GM21360 (cell line): ENCODE data around the gene VTI1A.

Source experiments
- ATAC-seq: cut with Tn5 transposase; IDR thresholded peaks from one replicate; pipeline ENCODE4 v1.9.1; 2021; ENCODE audit warnings: mild to moderate bottlenecking, moderate library complexity; ENCODE audit not compliant: unreplicated experiment

VTI1A gene

DNA sequence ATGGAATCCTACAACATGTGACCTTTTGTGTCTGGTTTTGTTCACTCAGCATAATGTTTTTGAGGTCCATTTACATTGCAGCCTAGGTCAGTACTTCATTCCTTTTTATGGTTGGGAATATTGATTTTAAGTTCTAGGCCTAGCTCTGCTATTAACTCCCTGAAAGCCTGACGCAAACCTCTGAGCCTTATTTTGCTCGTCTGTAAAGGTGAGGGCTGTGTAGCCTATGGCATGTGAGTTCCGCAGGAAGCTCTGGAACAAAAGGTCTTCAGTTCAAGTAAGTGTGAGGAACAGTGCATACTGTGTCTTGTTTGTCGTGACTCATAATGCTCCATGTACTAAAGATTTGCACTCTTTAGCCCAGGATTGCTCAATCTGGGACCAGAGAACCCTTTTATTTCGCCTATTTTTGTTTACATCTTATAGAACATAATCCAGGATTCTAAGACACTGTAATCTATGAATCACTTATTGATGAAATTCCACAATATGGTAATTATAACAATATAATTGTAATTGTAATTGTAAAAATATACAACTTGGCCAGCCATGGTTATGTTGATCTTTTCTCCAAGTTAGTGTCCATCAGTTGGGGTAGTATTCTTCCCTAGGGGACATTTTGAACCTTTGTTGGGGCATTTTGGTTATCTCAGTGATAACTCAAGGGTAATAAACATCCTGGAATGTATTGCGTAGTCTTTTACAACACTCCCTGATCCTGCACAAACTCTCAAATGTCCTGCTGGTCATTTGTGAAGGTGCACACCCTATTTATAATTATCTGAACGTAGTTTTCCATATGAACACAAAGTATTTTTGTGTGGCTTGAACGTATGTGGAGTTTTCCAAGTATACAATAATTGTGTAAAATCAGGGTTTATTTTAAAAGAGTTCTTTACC, 184.7 kb downstream of the VTI1A start:
- ATAC-seq: no peak

DNA sequence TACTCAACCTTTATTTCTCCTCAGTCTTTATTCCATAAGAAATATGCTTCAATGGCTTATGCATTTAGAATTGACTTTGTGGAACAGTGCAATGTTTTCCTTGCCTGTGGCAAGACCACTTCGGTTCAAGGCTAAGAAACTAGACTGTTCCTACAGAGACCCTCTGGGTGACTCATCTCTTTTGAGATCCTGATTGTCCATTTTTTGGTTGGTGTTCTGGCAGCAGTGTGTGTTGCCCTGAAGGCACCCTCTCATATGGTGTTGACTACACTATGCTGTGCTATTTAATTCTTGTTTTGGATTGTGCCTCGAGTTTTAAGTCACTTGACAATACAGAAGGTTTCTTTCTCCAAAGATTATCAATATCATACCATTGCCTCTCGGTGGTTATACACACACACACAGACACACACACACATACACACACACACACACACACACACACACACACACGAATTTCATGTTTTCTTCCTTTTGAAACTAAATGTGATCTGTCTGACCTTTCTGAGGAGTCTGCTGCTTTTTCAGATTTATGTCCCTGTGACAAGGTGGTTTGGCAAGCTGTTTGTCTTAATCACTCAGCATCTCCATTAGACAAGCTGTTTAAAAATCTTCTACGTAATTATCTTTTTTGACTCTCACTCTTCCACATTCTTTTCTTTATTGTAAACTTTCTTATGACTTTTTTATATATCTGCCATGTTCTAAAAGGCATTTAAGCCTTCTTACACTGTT, 187.2 kb downstream of the VTI1A start:
- ATAC-seq: no peak

DNA sequence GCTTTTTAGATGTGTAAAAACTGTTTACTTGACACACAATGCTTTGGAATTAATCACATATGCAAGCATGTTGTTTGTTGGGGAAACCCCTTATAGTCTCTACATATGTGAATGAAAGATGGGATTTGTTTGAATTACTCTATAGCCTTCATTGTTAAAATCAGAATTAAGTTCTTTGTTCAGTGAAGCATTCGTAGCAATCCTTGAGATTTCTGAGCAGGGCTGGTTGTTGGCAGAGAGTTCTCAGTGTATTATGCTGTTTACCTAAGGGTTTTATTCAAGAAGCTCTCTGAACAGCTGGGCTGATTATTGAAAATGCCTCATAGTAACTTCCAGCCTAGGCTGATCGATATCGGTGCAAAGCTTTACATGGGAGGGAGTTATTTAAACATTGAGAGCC, 190.9 kb downstream of the VTI1A start:
- no peak for ATAC-seq

DNA sequence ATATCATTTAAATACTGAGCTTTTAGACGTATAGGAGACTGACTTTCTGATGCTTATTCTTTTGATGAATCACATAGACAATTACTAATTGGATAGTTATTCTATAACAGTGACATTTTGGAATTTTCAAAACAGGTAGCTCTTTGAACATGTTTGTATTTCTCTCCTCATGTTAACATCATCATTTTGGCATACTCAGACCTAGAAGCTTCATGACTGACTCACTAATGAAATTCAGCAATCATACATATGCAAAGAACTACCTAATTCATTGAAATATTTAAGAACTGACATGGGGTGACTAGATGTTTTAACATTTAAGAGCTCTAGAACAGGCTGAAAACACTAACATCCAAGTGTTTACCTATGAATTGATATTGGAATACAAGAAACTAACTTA, 192.3 kb downstream of the VTI1A start:
- no peak for ATAC-seq

DNA sequence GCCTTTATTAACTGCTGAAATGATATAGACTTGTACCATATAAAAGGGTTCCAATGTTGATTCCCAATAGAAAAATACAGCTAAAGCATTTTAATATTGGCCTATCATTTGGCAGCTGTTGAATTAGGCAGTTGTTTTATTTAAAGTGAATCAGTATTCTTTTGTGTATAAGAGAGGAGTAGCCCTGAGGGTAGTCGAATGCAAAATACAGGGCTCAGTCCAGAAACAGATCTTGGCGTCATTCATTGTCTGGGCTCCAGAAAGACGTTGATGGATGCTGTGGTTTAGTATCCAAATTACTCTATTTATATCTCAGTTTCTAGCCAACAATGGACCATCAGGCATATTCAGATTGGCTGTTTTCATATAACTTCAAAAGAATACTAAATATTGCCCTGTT, 193.6 kb downstream of the VTI1A start:
- ATAC-seq: no peak

DNA sequence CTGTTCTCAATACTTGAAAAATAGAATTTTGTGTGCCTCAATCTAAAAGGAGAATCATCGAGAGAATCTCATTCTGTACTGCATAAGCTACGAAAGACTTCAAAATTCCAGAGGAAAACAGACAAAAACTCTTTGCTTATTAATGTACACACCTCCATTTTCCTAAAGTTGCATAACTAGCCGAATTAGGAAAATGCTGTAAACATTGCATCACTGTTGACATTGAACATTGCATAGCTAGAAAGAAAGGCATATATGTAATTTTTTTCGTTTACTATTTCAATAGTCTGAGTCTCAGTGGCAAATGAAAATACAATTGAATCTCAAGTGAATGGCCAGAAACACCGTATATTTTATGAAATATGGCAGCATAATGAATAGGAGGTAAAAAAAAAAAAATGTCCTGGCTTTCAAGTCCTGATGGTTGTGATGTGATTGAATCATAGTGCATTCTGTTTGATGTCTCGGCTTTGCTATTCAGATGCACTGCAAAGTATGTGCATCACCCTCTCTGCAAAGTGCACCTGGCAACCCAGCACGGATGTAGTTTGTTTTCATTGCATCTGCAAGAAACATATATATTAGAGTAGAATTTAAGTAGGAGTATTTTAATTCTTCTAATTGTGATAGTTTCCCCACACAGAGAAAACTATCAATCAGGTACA, 196.7 kb downstream of the VTI1A start:
- ATAC-seq: no peak

DNA sequence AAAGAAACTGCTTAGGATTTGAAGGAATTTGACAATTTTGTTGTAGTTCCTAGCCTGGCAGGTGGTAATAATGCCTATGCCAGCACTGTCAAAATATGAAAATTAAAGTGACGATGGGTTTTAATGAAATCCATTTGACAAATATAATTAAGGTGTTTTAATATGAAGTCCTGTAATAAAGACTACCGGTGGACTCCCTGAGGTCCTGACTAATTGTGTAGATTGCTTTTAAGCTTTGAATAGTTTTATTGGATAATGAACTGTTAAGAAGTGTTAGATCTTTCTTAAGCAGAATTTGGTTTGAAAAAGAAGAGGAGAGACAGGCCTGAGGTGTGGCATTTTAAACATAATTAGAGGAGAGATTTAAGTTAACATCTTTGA, 197.2 kb downstream of the VTI1A start:
- ATAC-seq: no peak

DNA sequence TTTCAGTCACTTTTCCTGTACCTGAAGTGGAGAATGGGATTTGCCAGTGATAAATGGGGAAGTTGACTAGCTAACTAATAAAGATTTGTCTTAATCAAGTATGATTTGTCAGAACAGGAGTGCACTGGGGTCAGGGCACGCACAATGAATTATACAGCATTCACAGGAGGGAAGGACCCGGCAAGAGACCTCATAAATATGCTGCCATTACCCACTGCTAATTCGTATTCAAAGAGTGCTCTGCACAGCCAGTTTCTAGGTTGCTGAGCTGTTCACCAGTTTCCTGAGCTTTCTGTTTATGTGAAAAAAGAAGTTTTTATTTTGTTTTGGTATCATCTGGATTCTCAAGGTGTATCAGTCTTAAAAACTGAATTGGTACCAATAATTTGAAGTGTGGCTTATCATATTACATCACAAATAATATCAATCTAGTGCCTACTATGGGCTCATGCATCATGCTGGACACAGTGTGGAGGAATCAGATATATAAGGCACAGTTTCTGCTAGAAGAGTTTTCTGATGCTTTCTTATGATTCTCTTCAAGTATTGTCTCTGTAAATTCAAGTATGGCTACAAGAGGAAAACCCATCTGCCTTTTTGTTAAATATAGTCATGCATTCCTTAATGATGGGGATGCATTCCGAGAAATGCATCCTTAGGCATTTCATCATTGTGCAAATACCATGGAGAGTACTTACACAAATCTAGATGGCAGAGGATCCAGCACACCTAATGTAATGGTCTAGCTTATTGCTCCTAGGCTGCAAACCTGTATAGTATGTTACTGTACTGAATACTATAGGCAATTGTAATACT, 202.2 kb downstream of the VTI1A start:
- no peak for ATAC-seq

DNA sequence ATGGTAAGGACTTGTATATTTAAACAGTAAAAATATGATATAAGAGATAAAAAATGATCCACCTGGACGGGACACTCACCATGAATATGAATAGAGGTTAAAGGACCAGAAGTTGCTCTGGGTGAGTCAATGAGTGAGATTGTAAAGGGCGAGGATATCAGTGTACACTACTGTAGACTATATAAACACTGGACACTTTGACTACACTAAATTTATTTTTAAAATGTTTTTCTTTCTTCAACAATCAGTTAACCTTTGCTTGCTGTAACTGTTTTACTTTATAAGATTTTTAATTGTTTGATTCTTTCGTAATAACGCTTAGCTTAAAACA, 202.8 kb downstream of the VTI1A start:
- no peak for ATAC-seq

DNA sequence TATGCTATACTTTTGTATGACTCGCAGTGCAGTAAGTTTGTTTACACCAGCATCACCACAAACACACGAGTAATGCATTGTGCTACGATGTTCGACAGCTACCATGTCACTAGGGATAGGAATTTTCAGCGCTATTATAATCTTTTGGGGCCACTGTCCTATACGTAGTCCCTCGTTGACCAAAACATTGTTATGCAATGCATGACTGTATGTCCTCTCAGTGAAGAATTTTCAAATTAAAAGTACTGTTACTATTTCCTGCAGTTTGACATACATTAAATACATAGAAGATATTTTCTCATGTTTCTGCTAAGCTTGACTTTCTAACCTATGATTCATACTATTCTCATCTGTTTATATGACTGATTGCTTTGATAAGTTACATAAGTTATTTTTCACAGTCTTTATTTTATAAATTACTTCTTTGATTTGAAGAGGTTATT, 203.6 kb downstream of the VTI1A start:
- ATAC-seq: no peak

DNA sequence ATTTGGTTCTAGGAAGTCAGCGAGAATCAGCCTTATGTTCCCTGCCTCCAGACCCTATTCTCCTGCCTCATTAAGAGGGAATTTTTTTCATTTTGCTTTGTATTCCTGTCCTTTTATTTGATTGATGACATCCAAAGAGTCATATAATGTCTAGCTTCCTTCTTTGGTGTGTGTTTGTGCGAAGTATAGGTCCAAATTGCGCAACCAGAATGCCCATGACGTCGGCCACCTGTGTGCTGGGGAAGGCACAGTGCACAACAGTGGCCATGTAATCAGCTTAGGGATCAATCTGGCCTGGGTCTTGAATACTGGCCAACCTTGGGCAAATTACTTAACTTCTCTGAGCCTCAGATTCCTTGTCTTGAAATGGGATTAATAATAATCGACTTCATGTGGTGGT, 206.2 kb downstream of the VTI1A start:
- ATAC-seq: no peak

DNA sequence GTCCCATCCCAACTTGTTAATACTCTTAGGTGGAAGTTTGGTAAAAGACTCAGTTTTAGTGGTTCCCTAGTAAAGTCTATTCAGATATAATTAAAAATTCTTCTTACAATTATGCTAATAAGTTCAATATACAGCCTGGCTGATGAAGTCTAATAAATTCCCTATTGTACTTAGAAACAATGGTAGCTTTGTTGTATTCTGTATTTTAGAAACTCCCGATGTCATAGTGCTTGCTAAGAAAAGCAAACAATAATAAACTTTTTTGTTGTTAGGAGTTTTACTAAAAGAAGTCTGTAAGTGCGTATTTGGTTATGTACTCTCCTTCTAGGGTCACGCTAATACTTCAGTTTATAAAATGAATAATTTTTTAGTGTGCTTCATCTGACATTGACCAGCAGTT, 206.8 kb downstream of the VTI1A start:
- no peak for ATAC-seq

DNA sequence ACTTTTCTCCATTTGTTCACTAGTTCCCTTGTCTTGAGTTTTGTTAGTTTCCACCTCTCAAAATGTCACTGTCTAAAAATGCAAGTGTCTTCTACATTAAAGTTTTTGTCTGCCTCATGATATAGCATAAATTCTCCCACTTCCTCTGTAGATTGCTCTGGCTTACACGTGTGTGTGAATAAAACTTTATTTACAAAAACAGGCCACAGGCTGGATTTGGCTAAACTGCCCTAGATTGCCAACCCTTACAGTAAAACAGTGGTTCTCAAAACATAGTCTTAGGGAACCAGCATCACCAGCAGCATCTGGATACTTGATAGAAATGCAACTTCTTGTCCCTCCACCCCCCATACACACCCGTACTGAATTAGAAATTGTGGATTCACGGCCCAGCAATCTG, 207.8 kb downstream of the VTI1A start:
- no peak for ATAC-seq

DNA sequence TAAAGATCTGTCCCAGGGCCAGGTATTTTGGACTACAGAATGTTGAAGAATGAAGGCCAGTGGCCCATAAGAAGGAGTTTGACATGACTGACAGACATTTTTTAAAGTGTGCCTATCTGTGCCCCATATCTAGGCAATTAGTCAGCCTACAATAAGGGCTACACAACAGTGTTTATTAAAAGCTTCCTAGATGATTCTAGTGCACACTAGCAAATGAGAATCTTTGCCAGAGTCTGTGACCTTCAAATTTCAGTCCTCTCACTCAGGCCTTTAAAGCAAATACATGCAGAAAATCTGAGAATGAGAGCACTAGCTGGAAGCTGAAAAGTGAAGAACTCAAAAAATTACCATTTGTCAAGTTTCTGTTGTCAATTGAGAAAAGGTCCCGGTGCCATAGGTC, 208.7 kb downstream of the VTI1A start:
- ATAC-seq: no peak

DNA sequence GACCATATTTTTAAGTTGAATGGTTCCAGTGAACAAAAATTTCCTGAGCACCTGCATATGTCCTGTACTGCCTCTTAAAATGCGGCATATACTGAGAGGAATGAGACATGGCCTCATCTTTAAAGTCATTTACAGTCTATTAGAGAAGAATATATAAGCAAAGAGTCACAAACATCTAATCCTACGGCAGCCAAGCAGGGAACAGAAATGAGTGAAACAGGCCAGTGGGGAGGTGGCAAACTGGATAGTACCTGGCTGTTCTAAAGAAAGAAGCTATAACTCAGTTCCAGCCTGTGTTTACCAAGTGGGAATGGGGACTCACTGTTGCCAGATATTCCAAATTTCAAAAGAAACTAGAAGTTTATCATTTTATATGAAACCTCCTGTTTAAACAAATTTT, 211.4 kb downstream of the VTI1A start:
- no peak for ATAC-seq

DNA sequence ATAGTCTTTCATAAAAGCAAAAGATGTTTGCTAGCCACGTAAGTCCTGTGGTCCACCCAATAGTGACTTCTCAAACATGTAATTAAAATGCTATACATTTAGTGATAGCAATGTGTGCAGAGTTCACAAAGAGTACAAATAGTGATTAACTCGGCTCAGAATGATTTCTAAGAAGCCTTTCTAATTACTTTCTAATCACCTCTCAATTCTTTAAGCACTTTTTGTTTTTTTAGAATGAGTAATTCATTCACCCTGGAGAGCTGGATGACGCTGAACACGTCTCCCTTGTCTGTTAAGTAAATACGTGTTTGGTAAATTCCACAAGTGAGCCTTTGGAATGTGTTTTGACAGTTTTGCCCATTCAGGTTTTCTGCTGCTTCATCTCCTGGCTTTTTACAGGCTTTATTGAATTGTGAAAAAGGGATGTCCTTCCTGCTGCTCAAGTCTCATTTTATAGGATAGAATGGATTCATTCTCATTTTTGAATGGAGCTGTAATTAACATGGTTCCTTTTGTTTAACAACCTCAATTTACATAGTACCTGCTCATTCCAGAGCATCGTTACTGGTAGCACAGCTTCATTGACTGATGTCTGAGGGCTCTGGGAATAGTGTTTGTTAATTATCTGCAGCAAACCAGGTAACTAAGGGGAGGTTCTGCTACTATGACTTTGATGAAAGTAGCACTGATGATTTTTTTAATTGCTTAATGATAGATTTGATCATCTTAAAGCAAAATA, 212.1 kb downstream of the VTI1A start:
- ATAC-seq: no peak

DNA sequence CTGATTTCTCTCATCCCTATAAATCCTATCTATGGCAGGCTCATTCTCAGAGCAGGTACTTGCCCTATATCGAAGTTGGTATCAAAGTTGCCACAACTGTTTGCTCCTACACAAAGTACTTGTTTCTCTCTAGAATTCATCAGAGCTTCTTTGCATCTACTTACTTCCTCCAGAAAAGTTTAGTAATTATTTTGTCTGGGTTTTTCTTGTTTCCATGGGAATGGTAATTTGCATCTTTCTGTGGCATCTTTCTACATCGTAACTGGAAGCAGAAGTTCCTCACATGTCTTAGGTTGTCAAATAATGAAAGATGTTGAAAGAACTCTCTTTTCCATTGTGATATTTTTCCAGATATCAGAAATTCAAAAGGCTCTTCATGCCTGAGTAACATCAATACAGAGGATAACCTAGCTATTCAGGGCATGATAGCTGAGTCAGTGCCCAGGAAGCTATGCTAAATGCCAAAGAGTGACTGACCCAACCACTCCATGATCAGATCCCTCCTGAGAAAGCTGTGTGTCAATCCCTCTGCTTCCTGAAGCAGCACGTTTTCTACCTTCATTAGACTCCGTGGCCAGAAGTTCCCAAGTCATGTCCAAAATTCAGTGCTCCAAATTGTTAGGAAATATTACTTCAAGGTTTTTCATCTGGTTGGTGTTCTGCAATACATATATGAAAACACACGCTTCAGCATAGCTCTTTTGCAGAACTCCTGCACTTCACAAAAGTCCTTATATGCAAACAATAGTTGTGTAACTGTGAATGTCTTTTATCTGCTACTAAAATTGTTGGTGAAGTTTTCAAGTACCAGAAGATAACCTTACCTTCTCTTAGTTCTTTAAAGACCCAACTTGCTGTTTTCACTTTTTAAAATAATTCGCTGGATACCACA, 216.5 kb downstream of the VTI1A start:
- no peak for ATAC-seq

DNA sequence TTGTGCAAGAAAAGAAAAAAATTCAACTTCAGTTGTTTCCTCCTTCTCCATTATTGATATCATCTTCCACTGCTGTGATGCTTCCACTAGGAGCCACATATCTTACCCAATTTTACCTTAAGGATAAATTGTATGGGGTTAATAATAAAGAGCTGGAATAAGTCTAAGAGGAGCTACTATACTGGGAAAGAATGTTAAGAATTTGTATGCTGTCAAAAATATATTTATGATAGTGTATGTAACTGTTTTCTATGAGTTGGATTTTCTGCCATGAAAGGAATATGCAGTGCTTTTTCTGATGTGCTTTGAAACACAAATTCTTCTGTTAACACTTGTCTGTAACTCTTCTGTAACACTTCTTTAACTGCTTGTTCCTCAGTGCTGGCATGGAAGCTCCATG, 219.1 kb downstream of the VTI1A start:
- ATAC-seq: no peak

DNA sequence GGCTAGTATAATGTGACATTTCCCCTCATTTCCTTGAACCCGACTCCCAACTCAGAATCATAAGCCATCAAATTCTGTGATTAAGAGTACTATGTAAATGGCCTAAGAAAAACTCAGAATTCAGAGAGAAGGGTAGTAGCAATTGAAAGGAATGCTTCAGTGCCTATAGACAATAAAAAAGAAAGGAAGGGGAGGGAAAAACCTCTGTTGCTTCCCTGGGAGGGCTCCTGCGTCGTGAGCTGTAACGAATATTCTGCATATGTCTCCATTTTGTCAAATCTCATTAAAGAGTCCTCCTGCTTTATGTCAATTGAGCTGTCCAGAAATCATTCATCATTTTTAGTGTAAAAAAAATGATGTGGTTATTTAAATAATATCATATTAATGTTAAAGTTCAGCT, 223.0 kb downstream of the VTI1A start:
- no peak for ATAC-seq
